ENCODE measurements around the gene NT5C3B.

DNA sequence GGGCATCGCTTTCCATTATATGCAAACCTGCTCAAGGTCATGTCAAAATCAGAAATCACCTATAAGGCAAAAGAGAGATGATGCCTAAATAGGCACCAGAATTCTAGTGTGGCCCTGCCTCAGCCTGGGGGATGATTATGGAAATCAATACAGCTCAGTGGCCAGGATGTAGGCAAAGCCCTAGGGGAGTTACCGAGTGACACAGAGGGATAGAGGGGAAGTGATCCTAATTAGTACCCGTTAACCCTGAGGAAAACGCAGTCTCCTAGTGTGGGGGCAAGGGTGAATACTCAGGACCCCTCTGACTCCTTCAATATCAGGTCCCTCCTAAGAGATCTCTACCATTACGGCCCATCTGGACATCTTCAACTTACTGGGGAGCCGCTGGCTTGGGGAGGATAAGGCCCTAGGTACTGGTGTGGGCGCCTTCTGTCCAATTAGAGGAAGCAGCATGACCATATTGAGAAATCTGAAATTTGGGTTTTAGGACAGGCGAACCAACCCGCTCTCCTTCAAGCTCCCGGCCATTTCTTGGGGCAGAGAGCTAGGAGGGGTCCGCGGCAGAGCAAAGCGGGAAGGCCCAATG is 725 bp downstream of the NT5C3B start:
- TF ChIP-seq EZH2 (IDR thresholded peaks at IDR 0.05; ENCODE audit: insufficient read depth, poor library complexity, severe bottlenecking) (no peak), EZH2phosphoT487 (IDR thresholded peaks at IDR 0.05; ENCODE audit: insufficient read depth, low read depth) (no peak)

Data from GM23248 (cell line).